Thyroid gland (tissue), 4 donors: ENCODE data around the gene STAP2. TPM values are rescaled to one million over a fixed set of nuclear protein-coding genes. Genes with fewer than 3 reads are reported as not detected.
"Not testable (repeated sequence)": the region's sequence is repeated elsewhere in the genome, so short reads cannot be mapped to it uniquely, and the experiment has no call there.

Source experiments
- DNase-seq, 2 donors: peaks; one replicate each; pipeline ENCODE4 v3.0.0-alpha.2; 2019
- H3K27ac ChIP-seq, 3 donors: fragments of 200-600 bp; sonication (generic); 1 replicate in 2 of 3; 2 replicates in 1 of 3; pipeline ENCODE4 v1.5.1; 2016 to 2019; ENCODE audit warnings: mild to moderate bottlenecking in 1 of 3, moderate library complexity in 1 of 3
- H3K27me3 ChIP-seq: fragments of 200-600 bp; sonication (generic); one replicate; pipeline ENCODE4 v1.5.1; 2019
- H3K36me3 ChIP-seq, 2 donors: fragments of 200-600 bp; sonication (generic); one replicate each; pipeline ENCODE4 v1.5.1; 2016 to 2019
- H3K4me1 ChIP-seq, 2 donors: fragments of 200-600 bp; sonication (generic); one replicate each; pipeline ENCODE4 v1.5.1; 2017 to 2019
- H3K4me3 ChIP-seq, 3 donors: fragments of 200-600 bp; sonication (generic); replicated peaks in 1 of 3; 1 replicate in 2 of 3; 2 replicates in 1 of 3; pipeline ENCODE4 v1.5.1; 2016; ENCODE audit warnings: mild to moderate bottlenecking in 1 of 3
- H3K9me3 ChIP-seq: fragments of 200-600 bp; sonication (generic); one replicate; pipeline ENCODE4 v1.5.1; 2017
- CTCF ChIP-seq, 6 experiments: fragments of 200-600 bp in 3 of 6; fragments of 450-650 bp in 3 of 6; sonication (generic) in 3 of 6; IDR thresholded peaks; one replicate each; pipeline ENCODE4 v1.5.1; 2016 to 2019; ENCODE audit warnings: antibody characterized with exemption in 6 of 6, mild to moderate bottlenecking in 2 of 6, inconsistent platforms in 1 of 6, moderate library complexity in 1 of 6
- POLR2A ChIP-seq, 2 donors: fragments of 450-650 bp; IDR thresholded peaks; one replicate each; pipeline ENCODE4 v1.6.1; 2017; ENCODE audit warnings: antibody characterized with exemption in 2 of 2, mild to moderate bottlenecking in 2 of 2, moderate library complexity in 1 of 2
- WGBS, 2 donors: methylation state at CpG; one replicate each; pipeline ENCODE4 v1.1.5; 2017; 5-methylcytosine and 5-hydroxymethylcytosine counted together
- intact Hi-C: fragments of 100-400 bp; cut with DNase I; formaldehyde crosslinking; loops from one replicate; pipeline ENCODE4 v1.15.1; 2023
- total RNA-seq, 4 donors: library from RNA; depleted of rRNA; stranded (reverse); fragments of >200 nt; gene quantifications; one replicate each; pipeline ENCODE4 v1.2.3, GENCODE V29; 2016

STAP2 gene
- total RNA-seq, 4 donors from 2014 or later = 12.1 to 50.6 (median 29.7) TPM

DNA sequence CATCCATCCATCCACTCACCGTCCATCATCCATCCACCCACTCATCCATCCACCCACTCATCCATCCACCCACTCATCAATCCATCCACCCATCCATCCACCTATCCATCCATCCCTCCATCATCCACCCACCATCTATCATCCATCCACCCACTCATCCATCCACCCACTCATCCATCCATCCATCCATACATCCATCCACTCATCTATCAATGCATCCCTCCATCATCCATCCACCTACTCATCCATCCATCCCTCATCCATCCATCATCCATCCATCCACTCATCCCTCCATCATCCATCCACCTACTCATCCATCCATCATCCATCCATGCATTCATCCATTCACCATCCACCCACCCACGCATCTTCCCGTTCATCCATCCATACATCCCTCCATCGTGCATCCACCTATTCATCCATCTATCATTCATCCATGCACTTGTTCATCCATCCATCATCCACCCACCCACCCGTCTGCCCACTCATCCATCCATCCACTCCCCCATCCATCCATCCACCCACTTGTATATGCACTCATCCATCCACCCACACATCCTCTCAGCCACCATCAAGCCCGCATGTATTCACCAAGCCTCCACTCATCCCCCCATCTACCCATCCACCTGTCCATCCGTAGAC, 3.6 kb downstream of the STAP2 start:
- peaks cover 4 to 12% of the 10 kb centered on the region in 2 donors for H3K4me1 ChIP-seq
- no peak for DNase-seq
- no peak overlapping the region for H3K27ac ChIP-seq
- no peaks in the 10 kb centered on the region for H3K36me3 ChIP-seq
- H3K27me3 ChIP-seq = no peaks in the 10 kb centered on the region
- no peaks in the 10 kb centered on the region for H3K9me3 ChIP-seq
- no peak overlapping the region for H3K4me3 ChIP-seq
- intact Hi-C loops = no loop called here
- no peak for TF ChIP-seq POLR2A (IDR thresholded peaks at IDR 0.05)
- TF ChIP-seq CTCF (IDR thresholded peaks at IDR 0.05) = no peak
- 92 to 95% methylated on average over 7 of the region's 7 CpGs for WGBS, 2 donors

DNA sequence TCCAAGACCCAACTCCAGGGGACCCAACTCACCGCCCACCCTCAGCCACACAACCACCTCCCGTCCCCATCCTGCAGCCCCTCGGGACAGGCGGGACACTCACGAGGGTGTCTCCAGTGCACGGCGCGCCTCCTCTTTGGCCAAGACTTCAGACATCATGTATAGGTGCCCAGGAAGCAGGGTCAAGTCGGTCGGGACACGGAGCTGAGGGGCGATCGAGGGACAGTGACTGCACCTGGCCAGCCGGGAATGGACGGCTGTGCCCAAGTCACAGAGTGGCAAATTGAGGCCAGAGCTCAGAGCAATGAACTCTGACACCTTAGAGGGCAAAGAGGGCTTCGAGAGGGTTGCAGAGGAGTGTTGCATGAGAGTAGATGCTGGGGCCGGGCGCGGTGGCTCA, 8.8 kb downstream of the STAP2 start:
- intact Hi-C loops = no loop called here
- H3K36me3 ChIP-seq = no peaks in the 10 kb centered on the region
- H3K4me3 ChIP-seq = no peak overlapping the region
- TF ChIP-seq POLR2A (IDR thresholded peaks at IDR 0.05) (no peak), CTCF (IDR thresholded peaks at IDR 0.05) (no peak)
- no peaks in the 10 kb centered on the region for H3K9me3 ChIP-seq
- no peak for DNase-seq
- H3K4me1 ChIP-seq = peaks cover 8 to 20% of the 10 kb centered on the region in 2 donors
- no peak overlapping the region for H3K27ac ChIP-seq
- WGBS, 2 donors = 98% methylated on average over 7 to 11 of the region's 19 CpGs
- no peaks in the 10 kb centered on the region for H3K27me3 ChIP-seq

DNA sequence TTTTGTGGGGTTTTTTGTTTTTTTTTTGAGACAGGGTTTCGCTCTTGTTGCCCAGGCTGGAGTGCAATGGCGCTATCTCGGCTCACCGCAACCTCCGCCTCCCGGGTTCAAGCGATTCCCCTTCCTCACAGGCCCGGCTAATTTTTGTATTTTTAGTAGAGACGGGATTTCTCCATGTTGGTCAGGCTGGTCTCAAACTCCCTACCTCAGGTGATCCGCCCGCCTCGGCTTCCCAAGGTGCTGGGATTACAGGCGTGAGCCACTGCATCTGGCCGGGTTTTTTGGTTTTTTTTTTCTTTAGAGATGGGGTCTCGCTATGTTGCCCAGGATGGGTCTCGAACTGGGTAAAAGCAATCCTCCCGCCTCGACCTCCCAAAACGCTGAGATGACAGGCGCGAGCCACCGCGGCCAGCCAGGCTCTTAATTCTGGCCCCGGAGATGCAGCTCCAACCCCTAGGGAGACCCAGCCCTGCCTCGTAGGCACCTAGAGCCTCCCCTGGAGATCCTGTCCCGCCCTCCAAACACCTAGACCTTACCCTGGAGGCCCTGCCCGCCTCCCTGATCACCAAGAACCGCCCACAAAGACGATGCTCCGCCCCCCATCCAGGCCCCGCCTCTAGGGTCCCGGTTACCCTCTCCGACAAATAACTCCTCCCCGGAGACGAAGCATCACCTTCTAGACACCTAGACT, 9.5 kb downstream of the STAP2 start:
- DNase-seq, H3K9me3 ChIP-seq, intact Hi-C loops, H3K27me3 ChIP-seq, H3K27ac ChIP-seq, H3K36me3 ChIP-seq: not testable (repeated sequence)
- 49 to 69% methylated on average over 25 to 34 of the region's 35 CpGs for WGBS, 2 donors
- peaks cover 8 to 20% of the 10 kb centered on the region in 2 donors for H3K4me1 ChIP-seq
- peak overlapping the region in 1 of 3 donors; percentile 31 for H3K4me3 ChIP-seq

DNA sequence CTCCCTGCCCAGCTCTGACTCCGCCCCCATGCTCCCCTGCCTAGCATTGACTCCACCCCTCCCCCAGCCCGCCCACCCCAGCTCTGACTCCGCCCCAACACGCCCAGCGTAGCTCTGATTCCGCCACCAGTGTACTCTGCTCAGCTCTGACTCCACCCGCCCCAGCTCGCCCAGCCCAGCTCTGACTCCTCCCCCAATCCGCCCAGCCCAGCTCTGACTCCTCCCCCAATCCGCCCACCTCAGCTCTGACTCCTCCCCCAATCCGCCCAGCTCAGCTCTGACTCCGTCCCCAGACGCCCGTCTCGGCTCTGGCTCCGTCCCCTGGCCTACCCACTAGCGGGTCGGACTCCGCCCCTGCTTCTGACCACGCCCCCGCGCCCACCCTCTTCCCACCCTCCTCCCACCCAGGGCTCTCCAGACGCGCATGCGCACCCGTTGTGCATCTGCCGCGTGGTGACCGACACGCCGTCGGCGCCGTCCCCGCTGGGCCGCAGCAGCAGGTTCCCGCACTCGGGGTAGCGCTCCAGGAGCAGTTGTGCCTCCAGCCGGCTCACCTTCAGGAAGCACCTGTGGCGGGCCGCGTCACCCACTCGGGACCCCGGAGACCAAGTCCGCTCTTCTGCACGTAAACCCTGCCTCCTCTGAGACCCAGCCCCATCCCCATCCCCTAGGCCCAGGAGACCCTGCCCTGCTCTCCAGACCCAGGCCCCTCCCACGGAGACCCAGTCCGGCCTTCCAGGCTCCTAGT, 10.2 kb downstream of the STAP2 start:
- no peaks in the 10 kb centered on the region for H3K27me3 ChIP-seq
- TF ChIP-seq CTCF (IDR thresholded peaks at IDR 0.05) = peak in 1 of 6 experiments; percentile 35
- TF ChIP-seq POLR2A (IDR thresholded peaks at IDR 0.05) = peak in 1 of 2 donors; percentile 39
- intact Hi-C loops = no loop called here
- no peaks in the 10 kb centered on the region for H3K36me3 ChIP-seq
- H3K27ac ChIP-seq = no peak overlapping the region
- WGBS, 2 donors = 5 to 6% methylated on average over 30 of the region's 49 CpGs
- peak overlapping the region in 1 of 3 donors; percentile 35 for H3K4me3 ChIP-seq
- peak; percentile 88 to 94 for DNase-seq
- no peaks in the 10 kb centered on the region for H3K9me3 ChIP-seq
- H3K4me1 ChIP-seq = peaks cover 8 to 20% of the 10 kb centered on the region in 2 donors

- Histone ChIP-seq H3K27ac (no peak overlapping the region), H3K4me1 (peaks cover 8 to 20% of the 10 kb centered on the region in 2 donors), H3K4me3 (peak overlapping the region in 1 of 3 donors; percentile 35), H3K36me3 (no peaks in the 10 kb centered on the region), H3K9me3 (no peaks in the 10 kb centered on the region), H3K27me3 (no peaks in the 10 kb centered on the region)
- intact Hi-C loops = no loop called here
- WGBS, 2 donors = 15 to 23% methylated on average over 8 to 12 of the region's 13 CpGs
- DNase-seq = no peak
- TF ChIP-seq CTCF (IDR thresholded peaks at IDR 0.05) (no peak), POLR2A (IDR thresholded peaks at IDR 0.05) (no peak)
Measured at GRCh38 chr19:4327877-4328242, 10.8 kb downstream of the STAP2 start.
